HG03159 (cell line): Measurements from ENCODE around the gene GMCL2.
A peak's percentile ranks its signal among the peaks of the same experiment; 100 is the strongest.

Experiments used
- ATAC-seq: cut with Tn5 transposase; IDR thresholded peaks from one replicate; pipeline ENCODE4 v1.9.1; 2021; ENCODE audit warnings: mild to moderate bottlenecking, moderate library complexity; ENCODE audit not compliant: unreplicated experiment

GMCL2 gene

DNA sequence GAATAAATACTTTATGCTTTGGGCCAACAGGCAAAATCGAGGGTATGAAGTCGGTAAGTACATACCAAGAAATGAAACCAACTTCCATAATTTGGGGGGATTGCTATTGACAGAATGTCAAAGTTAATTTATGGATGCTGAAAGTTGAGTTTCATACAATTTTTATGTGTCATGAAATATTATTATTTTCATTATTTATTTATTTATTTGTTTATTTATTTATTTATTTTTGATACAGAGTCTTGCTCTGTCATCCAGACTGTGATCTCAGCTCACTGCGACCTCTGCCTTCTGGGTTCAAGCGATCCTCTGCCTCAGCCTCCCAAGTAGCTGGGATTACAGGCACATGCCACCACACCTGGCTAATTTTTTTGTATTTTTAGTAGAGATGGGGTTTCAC is 4.5 kb upstream of the GMCL2 start:
- no peak for ATAC-seq

DNA sequence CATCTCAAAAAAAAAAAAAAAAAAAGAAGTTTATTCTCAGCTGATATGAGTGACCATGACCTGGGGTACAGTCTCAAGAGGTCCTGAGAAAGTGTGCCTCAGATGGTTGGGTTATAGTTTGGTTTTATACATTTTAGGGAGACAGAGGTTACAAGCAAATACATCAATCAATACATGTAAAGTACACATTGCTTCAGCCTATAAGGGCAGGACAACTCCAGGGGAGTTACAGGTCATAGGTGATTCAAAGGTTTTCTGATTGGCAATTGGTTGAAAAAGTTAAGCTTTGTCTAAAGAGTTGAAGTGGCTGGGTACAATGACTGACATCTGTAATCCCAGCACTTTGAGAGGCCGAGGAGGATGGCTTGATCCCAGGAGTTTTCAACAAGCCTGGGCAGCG is 2.3 kb upstream of the GMCL2 start:
- ATAC-seq: no peak

DNA sequence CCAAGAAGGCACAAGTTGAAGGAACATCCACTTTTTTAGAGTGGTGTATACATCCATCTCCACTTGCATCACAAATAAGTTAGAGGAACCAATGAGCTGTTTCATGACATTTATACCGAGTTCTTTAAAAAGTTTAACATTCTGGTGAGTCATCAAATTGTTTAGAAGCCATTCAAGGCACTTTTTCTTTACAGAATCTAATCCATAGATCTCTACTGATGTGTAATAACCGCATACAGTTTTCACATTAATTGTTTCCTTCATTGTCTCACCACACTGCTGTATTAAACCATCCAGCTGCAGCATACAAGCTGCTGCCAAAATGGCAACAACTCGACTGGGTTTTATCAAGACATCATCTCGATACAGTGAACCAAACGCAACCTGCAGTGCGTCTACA is 744 bp downstream of the GMCL2 start:
- no peak for ATAC-seq

DNA sequence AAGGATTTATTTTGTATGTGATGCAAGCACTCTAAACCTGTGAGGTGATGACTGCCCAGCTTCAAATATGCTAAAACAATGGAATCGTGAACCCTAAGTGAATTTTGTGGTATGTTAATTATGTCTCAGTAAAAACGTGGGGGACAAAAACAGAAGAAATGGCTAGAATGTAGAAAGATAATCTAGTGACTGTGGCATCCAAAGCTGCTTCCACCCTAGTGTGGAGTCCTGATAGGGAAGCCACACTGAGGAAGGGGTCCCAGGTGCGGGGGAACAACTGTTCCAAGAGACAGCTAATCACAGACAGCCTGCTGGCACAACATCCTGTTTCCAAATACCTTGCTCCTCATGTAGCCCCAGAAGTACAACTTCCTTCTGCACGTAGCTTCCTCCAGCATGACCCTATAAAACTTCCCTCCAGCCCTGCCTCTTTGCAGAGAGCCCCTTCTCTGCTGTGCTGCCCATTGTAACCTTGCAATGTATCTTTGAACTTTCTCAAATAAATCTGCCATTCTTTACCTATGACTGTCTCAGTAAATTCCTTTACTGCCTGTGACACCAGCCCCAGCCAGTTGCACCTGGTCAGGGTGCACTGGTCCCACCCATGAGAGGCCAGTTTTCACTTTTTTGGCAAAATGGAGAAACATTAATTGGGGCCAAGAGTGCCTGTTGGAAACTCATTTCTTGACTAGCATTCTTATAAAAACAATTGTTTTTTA is 4.9 kb downstream of the GMCL2 start:
- ATAC-seq: no peak

DNA sequence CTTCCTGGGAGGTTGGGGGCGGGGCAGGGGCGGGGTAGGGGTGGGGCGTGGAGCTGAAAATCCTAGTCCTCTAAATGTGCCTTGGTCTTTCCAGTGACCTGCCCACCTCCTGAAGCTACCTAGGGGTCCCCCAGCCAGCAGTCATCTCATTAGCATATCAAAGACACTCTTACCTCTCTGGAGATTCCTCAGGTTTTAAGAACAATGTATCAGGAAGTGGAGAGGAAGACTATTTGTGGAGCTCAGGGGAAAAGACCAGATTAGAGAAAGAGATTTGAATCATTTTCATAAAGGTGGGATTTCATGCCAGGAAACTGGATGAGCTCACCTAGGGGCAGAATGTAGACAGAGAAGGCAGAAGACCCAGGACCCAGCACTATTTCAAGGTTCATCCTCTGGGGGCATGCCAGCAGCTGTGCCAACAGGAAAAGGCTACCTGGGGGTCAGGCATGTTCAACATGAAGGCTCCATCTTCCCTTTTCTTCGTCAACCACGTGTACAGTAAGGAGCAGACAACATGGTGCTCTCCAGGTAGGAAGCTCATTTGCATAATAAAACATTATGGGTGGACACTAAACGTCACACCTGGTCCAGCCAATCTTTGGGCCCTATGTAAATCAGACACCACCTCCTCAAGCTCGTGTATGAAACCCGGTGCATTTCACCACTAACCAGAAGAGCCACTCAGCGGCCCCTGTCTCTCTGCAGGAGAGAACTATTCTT is 6.9 kb downstream of the GMCL2 start:
- ATAC-seq: no peak

DNA sequence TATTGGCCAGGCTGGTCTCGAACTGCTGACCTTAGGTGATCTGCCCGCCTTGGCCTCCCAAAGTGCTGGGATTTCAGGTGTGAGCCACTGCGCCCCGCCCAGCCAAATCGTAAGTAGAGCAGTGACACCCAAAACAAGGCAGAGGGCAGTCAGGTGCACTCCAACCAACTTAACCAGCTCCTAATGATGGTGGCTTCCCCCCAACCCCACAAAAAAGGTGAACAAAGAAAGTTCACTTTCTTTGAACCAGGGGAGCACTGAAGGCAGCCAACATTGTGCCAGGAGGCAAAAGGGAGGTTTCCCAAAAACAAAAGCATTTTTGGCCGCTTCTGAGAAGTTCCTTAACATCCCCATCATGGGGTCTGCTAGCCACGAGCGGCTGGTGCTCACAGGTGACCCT is 9.6 kb downstream of the GMCL2 start:
- no peak for ATAC-seq

DNA sequence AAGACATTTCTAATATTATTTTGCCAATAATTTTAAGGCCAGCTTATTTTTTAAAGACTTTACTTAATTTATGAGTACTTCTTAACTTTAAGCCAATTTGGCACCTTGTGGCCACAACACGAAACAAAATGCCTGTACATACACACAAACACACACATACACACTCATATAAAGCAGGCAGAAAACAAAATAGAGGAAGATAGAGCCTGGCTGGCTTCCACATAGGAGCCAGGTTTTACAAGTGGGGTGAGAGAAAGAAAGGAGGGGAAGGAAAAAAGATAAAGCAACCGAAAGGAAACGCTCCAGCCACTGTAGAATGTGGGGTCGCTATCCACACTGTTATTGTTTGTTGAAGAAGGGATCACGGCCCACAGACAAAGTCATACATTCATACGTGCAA is 10.4 kb downstream of the GMCL2 start:
- ATAC-seq: no peak

DNA sequence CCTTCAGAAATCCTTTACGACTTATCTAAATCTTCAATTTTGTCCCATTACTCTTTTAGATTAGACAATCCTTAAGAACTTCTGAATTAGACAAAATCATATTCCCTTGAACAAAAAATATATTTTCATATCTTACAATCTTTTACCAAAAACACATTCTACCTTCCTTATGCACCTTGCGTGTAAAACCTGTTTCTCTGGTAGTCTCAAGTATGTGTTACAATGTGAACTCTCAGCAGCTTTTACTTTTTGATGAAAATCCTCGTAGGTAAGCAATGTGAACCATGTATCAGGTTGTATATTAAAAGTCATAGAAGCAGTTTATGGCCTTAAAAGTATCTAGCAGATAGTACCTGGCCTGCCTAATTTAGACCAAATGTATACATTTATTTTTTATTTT is 12.7 kb downstream of the GMCL2 start:
- ATAC-seq: no peak

DNA sequence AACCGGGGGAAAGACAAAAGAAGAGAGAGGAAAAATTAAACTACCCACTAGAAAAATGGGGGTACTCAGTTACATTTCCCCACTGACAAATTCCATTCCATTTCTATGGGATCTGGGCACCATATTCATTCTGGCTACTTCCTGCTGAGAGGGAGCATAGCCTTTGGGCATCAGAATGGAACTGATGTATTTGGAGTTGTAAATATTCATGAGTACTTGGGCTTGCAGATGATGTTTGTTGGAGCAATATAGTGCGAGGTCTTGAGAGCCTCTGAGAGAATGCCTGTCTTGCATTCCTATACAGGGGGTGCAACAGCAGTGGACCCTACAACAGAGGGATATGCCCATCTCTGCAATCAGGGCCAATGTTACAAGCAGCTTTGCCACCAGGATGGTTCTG is 16.7 kb downstream of the GMCL2 start:
- no peak for ATAC-seq

DNA sequence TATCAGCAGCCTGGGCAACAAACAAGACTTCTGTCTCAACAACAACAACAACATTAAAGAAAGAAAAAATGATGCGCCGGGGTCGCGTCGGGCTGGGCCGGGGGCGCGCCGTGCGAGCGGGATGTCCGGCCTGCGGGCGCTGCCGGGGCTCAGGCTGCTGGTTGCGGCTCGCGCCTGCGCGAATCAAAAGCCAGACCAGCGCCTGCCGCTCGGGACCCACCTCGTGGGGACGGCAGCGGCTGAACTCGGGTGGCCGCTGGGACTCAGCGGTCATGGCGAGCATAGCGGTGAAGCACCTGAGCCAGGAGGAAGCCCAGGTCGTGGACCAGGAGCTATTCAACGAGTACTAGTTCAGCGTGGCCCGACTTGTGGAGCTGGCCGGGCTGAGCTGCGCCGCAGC is 21.6 kb downstream of the GMCL2 start:
- no peak for ATAC-seq

DNA sequence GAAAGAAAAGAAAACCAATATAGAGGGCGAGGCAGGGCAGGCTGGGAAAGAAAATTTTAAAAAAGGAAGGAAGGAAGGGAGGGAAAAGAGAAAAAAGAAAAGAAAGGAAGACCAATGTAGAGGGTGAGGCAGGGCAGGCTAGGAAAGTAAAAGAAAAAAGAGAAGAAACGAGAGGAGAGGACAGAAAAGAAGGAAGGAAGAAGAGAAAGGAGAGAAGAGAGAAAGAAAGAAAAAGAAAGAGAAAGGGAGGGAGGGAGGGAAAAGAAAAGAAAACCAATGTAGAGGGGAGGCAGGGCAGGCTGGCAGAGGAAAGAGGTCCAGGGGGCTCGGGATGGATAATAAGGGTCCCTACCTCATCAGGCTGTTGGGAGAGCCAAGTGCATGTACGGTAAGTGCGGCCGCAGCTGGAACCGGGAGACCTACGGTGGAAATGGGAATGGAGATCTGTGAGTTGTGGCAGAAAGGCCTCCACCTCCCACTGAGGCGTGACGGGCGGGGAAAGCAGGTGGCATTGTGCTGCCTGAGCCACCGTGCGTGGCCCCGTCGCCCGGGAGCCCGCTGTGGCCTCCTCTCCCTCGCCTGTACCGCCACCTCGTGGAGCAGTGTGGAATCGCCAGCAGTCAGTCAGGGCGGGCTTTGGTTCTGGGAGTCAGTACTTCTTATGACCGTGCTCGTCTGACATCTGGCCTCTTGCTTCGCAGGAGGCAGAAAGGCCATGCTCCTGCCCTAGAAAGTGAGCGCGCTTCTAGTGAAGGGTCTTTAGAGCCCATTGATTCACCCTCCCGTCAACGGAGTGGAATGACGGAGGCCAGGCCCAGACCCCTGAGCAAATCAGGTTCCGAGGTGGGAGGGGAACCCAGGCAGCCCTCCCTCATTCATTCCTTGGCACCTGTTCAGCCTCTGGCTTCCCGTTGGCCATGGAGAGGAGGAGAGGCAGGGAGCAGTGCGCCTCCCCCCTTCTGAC is 23.1 kb downstream of the GMCL2 start:
- ATAC-seq: peak; percentile 91

DNA sequence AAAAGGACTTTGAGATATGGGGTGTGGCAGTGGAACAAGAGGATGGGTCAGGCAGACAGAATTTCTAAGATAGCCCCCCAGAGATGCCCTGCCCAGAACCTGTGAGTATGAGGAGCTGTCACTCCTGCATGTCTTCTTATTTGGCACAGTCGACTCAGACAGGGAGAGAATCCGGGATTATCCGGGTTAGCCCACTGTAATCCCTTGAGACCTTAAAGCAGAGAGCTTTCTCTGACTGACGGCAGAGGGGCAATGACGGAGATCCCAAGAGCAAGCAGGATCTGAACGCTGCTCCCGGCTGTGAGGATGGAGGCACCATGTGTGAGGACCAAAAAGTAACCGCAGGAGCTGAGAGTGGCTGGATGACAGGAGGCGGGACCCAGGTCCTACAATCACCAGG is 24.7 kb downstream of the GMCL2 start:
- ATAC-seq: no peak

DNA sequence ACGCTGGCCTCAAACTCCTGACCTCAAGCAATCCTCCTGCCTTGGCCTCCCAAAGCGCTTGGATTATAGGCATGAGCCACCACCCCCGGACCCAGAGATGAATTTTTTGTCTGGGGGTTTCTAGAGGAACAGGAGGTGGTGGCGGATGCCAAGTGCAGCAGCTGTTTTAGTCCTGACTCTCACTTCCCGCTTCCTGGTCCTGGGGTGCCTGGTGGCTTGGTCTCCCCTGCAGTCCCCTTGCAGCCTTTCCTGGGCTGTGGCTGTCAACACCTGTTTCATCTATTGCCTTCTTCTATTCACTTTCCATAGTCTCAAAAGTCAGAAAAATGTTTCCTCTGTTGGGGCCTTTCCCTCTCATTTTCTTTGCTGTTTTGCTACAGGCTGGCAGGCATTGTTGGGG is 27.0 kb downstream of the GMCL2 start:
- ATAC-seq: no peak

DNA sequence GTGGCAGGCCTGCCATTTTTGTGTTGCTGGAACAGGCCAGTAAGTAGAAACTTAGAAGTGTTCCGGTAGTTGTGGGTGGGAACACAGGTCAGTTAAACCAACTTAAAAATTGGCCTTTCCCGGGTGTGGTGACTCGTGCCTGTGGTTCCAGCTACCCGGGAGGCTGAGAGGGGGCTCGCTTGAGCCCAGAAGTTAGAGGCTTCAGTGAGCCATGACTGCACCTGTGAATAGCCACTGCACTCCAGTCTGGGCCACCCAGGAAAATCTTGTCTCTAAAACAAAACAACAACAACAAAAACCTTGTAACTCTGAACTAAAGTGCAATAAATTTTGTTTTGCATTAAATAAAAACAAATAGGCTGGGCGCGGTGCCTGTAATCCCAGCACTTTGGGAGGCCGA is 32.1 kb downstream of the GMCL2 start:
- no peak for ATAC-seq

DNA sequence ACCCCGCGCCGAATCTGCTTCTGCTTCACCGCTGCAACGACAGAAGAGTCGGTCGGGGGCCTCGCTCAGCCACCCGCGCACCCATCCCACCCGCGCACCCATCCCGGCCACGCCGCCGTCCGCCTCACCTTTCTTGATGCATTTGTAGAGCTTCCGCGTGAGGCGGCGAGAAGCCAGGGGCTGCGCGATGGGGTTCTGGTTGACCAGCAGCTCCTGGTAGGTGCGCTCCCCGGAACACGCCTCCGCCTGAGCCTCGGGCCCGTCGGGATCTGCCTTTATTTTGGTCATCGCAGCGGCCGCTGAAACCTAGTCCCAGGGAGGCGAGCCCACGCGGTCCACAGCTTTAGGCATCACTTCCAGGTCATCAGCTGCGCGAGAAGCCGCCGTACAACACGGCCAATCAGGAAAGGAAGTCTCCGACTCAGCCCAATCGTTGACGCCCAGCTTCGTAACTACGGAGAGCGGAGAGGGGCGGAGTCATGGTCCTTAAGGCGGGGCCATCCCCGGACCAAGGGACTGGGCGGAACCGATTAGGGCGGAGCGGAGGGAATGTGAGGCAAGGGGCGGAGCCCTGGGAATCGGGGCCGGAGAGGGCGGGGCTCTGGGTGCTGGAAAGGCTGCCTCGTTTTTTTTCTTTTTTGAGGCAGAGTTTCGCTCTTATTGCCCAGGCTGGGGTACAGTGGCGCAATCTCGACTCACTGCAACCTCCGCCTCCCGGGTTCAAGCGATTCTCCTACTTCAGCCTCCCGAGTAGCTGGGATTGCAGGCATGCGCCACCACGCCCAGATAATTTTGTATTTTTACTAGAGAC is 33.4 kb downstream of the GMCL2 start, which contains the start of gene NHP2:
Gene NHP2 (minus strand): TSS at position 356 of the 811 bp plus-strand sequence. CDS start 68 bp downstream, at position 288.
- peak; percentile 96 for ATAC-seq

DNA sequence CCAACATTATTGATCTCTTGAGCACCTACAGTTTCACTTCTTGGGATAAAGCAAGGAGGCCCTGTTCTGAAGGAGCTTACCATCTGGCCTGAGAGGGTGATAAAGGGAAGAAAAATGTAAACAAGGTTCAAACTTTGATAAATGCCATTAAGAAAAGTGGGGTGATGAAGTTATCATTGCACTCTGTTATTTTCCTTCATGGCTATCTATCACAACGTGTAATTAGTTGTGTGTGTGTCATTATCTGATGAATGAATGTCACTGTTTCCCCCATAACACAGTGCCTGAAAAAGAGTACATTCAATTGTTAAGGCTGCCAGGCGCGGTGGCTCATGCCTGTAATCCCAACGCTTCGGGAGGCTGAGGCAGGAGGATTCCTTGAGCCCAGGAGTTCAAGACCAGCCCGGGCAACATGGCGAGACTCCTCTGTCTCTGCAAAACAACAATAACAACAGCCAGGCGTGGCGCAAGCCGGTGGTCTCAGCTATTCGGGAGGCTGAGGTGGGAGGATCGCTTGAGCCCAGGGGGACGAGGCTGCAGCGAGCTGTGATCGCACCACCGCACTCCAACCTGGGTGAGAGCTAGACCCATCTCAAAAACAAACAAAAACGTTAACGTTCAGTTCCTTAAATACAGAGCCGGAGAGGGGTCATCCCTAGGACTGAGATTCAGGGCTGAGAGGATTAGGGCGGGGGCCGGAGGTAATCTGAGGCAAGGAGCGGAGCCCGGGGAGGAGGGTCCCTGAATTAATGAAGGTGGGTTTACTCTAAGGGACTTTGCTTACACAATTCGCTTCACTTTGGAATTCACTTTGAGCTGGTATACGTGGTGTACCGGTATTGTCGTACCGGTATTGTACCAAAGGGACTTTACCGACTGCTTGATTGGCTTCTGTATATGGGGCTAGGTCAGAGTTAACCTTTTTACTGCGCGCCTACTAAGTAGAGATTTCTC is 34.4 kb downstream of the GMCL2 start:
- ATAC-seq: no peak

DNA sequence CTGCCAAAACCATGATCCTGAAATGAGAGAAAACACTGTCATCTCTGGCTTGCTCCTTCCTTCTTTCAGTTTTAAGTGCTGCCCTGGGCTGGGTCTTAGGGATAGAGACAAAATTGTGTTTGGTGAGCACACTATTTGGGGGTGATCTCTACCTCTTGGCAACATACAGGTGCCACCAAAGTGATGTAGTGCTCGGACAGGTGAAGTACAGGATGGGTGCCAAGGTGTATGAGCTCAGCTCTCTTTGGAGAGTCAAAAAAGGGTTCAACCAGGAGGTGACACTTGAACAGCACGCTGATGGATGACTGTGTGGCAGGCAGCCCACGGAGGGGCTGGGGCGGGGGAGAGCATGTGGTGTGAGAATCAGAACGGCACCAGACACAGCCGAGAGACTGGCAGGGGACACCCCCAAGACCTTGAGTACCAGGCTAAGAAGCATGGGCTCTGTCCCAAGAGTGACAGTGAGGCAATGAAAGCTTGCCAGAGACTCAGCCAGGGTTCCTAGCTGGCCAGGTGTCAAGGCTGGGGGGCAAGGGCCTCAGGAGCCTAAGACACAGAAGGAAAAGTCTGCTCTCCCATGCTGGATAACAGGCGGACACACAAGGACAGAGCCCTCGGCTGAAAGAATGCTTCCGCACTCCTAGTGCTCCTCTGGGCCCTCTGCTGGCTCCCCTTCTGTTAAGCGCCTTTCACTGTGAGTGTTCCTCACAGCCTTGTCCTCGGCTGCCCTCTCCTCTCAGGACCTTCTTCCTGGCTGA is 36.0 kb downstream of the GMCL2 start:
- ATAC-seq: no peak

DNA sequence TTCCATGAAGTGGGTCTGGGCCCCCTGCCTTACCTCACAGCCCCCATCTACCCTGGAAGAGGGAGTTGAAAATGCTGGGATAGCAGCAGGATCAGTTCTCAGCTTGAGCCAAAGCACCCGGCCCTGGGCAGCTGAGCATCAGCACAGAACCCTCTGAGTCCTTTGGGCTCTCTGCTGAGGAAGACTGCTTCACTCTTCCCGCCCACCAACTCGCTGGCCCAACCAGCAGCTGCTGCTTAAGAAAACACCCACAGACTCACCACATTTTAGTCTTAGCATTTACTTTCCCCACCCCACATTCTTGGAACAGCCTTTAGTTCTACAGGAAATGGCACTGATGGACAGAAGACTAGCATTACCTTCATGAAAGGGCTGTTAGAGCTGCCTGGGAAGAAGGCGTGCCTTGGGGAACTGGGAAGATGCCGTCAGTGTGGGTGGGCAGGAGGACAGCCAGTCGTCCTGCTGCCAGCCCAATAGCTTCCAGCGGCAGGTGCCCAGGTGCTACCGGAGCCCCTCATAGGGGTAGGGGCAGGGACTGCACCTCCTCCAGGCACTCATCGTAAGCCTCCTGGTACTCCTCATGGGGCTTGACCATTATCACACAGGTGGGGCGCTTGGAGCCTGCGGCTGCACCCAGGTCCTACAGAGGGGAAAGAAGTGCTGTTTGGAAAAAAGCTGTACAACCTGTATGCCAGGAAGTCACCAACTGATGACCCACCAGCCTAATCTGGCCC is 37.8 kb downstream of the GMCL2 start:
- no peak for ATAC-seq
